HepG2 (cell line): ENCODE data around the gene AIF1. TPM values are rescaled to one million over a fixed set of nuclear protein-coding genes. Genes with fewer than 3 reads are reported as not detected.

Experiments
- BRD4 ChIP-seq: sonication (generic); formaldehyde crosslinking; IDR thresholded peaks from 2 replicates; pipeline ENCODE4 v1.4.0; 2020; ENCODE audit warnings: missing genetic modification reagents
- CBX5 ChIP-seq: sonication (generic); formaldehyde crosslinking; IDR thresholded peaks from 2 replicates; pipeline ENCODE4 v1.4.0; 2020; ENCODE audit warnings: missing genetic modification reagents, borderline replicate concordance
- CTCF ChIP-seq: sonication (generic); formaldehyde crosslinking; IDR thresholded peaks from 2 replicates; pipeline ENCODE4 v1.5.0; 2020; ENCODE audit warnings: mild to moderate bottlenecking, missing genetic modification reagents, moderate library complexity
- HDAC6 ChIP-seq: fragments of 200-600 bp; sonication (generic); IDR thresholded peaks from 2 replicates; pipeline ENCODE4 v1.7.0; 2017; ENCODE audit warnings: mild to moderate bottlenecking, antibody characterized with exemption, low read length, low read depth
- IKZF4 ChIP-seq: sonication (generic); formaldehyde crosslinking; IDR thresholded peaks from 2 replicates; pipeline ENCODE4 v1.5.1; 2020; ENCODE audit warnings: borderline replicate concordance, mild to moderate bottlenecking, low read depth, missing genetic modification reagents; ENCODE audit errors: not compliant biosample characterization
- NR1H2 ChIP-seq: sonication (generic); formaldehyde crosslinking; IDR thresholded peaks from 2 replicates; pipeline ENCODE4 v1.8.1; 2022; ENCODE audit warnings: low read depth, missing genetic modification reagents, borderline replicate concordance
- ONECUT2 ChIP-seq: sonication (generic); formaldehyde crosslinking; IDR thresholded peaks from 2 replicates; pipeline ENCODE4 v1.4.0; 2020; ENCODE audit warnings: missing genetic modification reagents
- POGK ChIP-seq: sonication (generic); formaldehyde crosslinking; conservative IDR thresholded peaks from 2 replicates; pipeline ENCODE4 v1.8.0; 2022; ENCODE audit warnings: mild to moderate bottlenecking, moderate library complexity, missing genetic modification reagents
- RELA ChIP-seq: sonication (generic); formaldehyde crosslinking; IDR thresholded peaks from 2 replicates; pipeline ENCODE4 v1.4.0; 2020; ENCODE audit warnings: missing genetic modification reagents
- THAP8 ChIP-seq: sonication (generic); formaldehyde crosslinking; IDR thresholded peaks from 2 replicates; pipeline ENCODE4 v1.5.1; 2020; ENCODE audit warnings: missing genetic modification reagents, mild to moderate bottlenecking, borderline replicate concordance
- ZKSCAN1 ChIP-seq: fragments of 150-350 bp; IDR thresholded peaks from 2 replicates; pipeline ENCODE4 v1.6.1; 2014; ENCODE audit warnings: low read length
- ZMAT3 ChIP-seq: sonication (generic); formaldehyde crosslinking; conservative IDR thresholded peaks from 2 replicates; pipeline ENCODE4 v1.7.0; 2021; ENCODE audit warnings: missing genetic modification reagents
- ZNF234 ChIP-seq: sonication (generic); formaldehyde crosslinking; conservative IDR thresholded peaks from 2 replicates; pipeline ENCODE4 v1.5.1; 2020; ENCODE audit warnings: mild to moderate bottlenecking, missing genetic modification reagents
- ZNF235 ChIP-seq: sonication (generic); formaldehyde crosslinking; IDR thresholded peaks from 2 replicates; pipeline ENCODE4 v1.8.1; 2023; ENCODE audit warnings: mild to moderate bottlenecking, missing genetic modification reagents, borderline replicate concordance
- ZNF280B ChIP-seq: sonication (generic); formaldehyde crosslinking; IDR thresholded peaks from 2 replicates; pipeline ENCODE4 v1.5.0; 2020; ENCODE audit warnings: missing genetic modification reagents, mild to moderate bottlenecking, borderline replicate concordance
- ZNF639 ChIP-seq: conservative IDR thresholded peaks from 2 replicates; pipeline ENCODE4 v1.6.1; 2018; ENCODE audit warnings: missing genetic modification reagents
- ZSCAN25 ChIP-seq: sonication (generic); formaldehyde crosslinking; IDR thresholded peaks from 2 replicates; pipeline ENCODE4 v1.8.0; 2022; ENCODE audit warnings: mild to moderate bottlenecking, missing genetic modification reagents
- ZSCAN31 ChIP-seq: sonication (generic); formaldehyde crosslinking; IDR thresholded peaks from 2 replicates; pipeline ENCODE4 v1.5.0; 2020; ENCODE audit warnings: low read depth, mild to moderate bottlenecking, missing genetic modification reagents
- polyA plus RNA-seq, 8 experiments: library from polyadenylated mRNA; depleted of rRNA in 3 of 8; stranded (reverse) in 7 of 8; unstranded in 1 of 8; fragments of >200 nt; fragmentation: Illumina TruSeq in 4 of 8; extraction: Trizol in 4 of 8; gene quantifications; 2 replicates each; pipeline versions ENCODE4 v1.2.1 to v1.2.3, GENCODE V29; 2011 to 2016; ENCODE audit warnings: low read depth in 4 of 8, missing spikeins in 1 of 8, mixed read lengths in 1 of 8; ENCODE audit not compliant: insufficient read depth in 1 of 8
- total RNA-seq, 5 experiments: library from RNA; depleted of rRNA; stranded (reverse); fragments of >200 nt; fragmentation: Illumina TruSeq; extraction: Trizol; gene quantifications; 2 replicates each; pipeline ENCODE4 v1.2.3, GENCODE V29; 2016; ENCODE audit warnings: low read depth in 1 of 5
- TF ChIP-seq, protein P1 (sequence below): sonication (generic); formaldehyde crosslinking; IDR thresholded peaks from 2 replicates; pipeline ENCODE4 v1.4.0; 2020; ENCODE audit warnings: missing genetic modification reagents

AIF1 gene
- total and polyA plus RNA-seq, 2 of the 13 experiments (the other 11 are each of a cell fraction or from before 2014, with no cell fraction given) = 1.5 TPM; not detected in 1

DNA sequence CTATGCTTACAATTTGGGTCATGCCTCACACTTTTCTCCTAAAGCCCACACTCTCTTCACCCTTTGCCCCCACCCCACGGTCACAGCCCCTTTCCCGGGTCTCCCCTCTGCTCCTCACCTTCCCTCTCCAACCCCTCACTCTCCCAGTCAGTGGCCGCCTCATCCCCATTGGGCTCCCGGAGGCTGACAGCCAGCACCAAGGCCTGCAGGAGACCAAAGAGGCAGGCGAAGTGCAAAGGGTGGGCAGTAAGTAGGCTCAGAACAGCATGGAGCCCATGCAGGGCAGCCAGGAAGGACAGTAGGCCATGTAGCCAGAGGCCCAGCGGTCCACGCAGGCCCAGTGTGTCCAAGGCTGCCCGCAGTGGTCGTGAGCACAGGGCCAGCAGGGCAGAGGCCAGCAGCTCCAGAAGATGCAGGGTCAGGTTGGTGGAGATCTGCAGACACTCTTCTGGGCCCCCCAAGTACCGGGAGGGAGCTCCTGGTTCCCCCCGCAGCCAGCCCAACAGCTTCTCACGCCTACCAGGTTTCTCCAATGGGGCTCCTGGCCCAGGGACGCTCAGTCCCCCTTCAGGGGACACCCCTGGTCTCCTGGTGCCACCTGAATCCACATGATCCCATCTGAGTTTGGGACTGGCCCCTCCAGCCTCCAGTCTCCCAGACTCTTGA lies 44.1 kb downstream of the AIF1 start (continued):
- TF ChIP-seq BRD4 (CRISPR knock-in tag) (no peak), RELA (0 out of 2 replicates have a peak, but pooled peaks have one; percentile 5), POGK (CRISPR knock-in tag) (0 out of 2 replicates have a peak, but pooled peaks have one; percentile 28), THAP8 (CRISPR knock-in tag) (no peak), ONECUT2 (CRISPR knock-in tag) (no peak), ZMAT3 (0 out of 2 replicates have a peak, but pooled peaks have one; percentile 14), CBX5 (CRISPR knock-in tag) (no peak; the same call in 1 of the 2 replicates), ZSCAN25 (no peak), CTCF (no peak), HDAC6 (no peak), ZNF639 (no peak), ZNF280B (CRISPR knock-in tag) (peak; percentile 17; the same call in 1 of the 2 replicates), ZKSCAN1 (no peak), NR1H2 (CRISPR knock-in tag) (no peak), IKZF4 (no peak), ZNF235 (CRISPR knock-in tag) (no peak), ZNF234 (no peak), ZSCAN31 (CRISPR knock-in tag) (no peak)
- TF ChIP-seq, protein P1, sequence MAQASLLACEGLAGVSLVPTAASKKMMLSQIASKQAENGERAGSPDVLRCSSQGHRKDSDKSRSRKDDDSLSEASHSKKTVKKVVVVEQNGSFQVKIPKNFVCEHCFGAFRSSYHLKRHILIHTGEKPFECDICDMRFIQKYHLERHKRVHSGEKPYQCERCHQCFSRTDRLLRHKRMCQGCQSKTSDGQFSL (CRISPR knock-in tag) = no peak
